ENCODE results near the gene CRIM1. TPM values are rescaled to one million over a fixed set of nuclear protein-coding genes. Genes with fewer than 3 reads are reported as not detected.

Gene CRIM1
- total RNA-seq, 1 donor from 2014 or later: 105 TPM

GRCh38 chr2:36387258-36387916 is 31.8 kb downstream of the CRIM1 start:
- DNase-seq (no peak), ATAC-seq (no peak)
- Histone ChIP-seq H3K4me1 (peaks cover 19% of the 10 kb centered on the region), H3K27ac (no peak overlapping the region), H3K9me3 (no peaks in the 10 kb centered on the region), H3K4me3 (no peak overlapping the region), H3K36me3 (no peaks in the 10 kb centered on the region), H3K27me3 (ENCODE audit: low read depth) (no peaks in the 10 kb centered on the region)
- intact Hi-C loops (cut with DNase I): no loop called here
- no peak for TF ChIP-seq CTCF (IDR thresholded peaks at IDR 0.05)

- H3K4me1 ChIP-seq: peaks cover 19% of the 10 kb centered on the region
- ATAC-seq: no peak
- no peak for TF ChIP-seq CTCF (IDR thresholded peaks at IDR 0.05)
- no peak for DNase-seq
- H3K36me3 ChIP-seq: no peaks in the 10 kb centered on the region
- no peaks in the 10 kb centered on the region for H3K9me3 ChIP-seq
- H3K27me3 ChIP-seq (ENCODE audit: low read depth): no peaks in the 10 kb centered on the region
- no peak overlapping the region for H3K4me3 ChIP-seq
- H3K27ac ChIP-seq: no peak overlapping the region
- intact Hi-C loops (cut with DNase I): no loop called here
Measured at GRCh38 chr2:36388472-36388871, 32.9 kb downstream of the CRIM1 start.

- H3K4me1 ChIP-seq: peaks cover 22% of the 10 kb centered on the region
- TF ChIP-seq CTCF (IDR thresholded peaks at IDR 0.05): no peak
- H3K4me3 ChIP-seq: no peak overlapping the region
- intact Hi-C loops (cut with DNase I): no loop called here
- no peaks in the 10 kb centered on the region for H3K27me3 ChIP-seq (ENCODE audit: low read depth)
- no peaks in the 10 kb centered on the region for H3K36me3 ChIP-seq
- H3K9me3 ChIP-seq: no peaks in the 10 kb centered on the region
- DNase-seq: no peak
- peak; percentile 37 to 40 for ATAC-seq
- H3K27ac ChIP-seq: no peak overlapping the region
Measured at GRCh38 chr2:36389091-36389564, 33.5 kb downstream of the CRIM1 start.

- Histone ChIP-seq H3K4me3 (no peak overlapping the region), H3K36me3 (no peaks in the 10 kb centered on the region), H3K27me3 (ENCODE audit: low read depth) (no peaks in the 10 kb centered on the region), H3K27ac (no peak overlapping the region), H3K4me1 (peaks cover 26% of the 10 kb centered on the region), H3K9me3 (no peaks in the 10 kb centered on the region)
- TF ChIP-seq CTCF (IDR thresholded peaks at IDR 0.05): no peak
- intact Hi-C loops (cut with DNase I): no loop called here
- DNase-seq: no peak
- ATAC-seq: no peak
Measured at GRCh38 chr2:36389577-36389976, 34.0 kb downstream of the CRIM1 start.

GRCh38 chr2:36392571-36393255 is 37.1 kb downstream of the CRIM1 start:
- Histone ChIP-seq H3K9me3 (no peaks in the 10 kb centered on the region), H3K4me1 (peaks cover 32% of the 10 kb centered on the region), H3K36me3 (no peaks in the 10 kb centered on the region), H3K27ac (no peak overlapping the region), H3K4me3 (no peak overlapping the region), H3K27me3 (ENCODE audit: low read depth) (no peaks in the 10 kb centered on the region)
- intact Hi-C loops (cut with DNase I): no loop called here
- ATAC-seq: no peak
- no peak for TF ChIP-seq CTCF (IDR thresholded peaks at IDR 0.05)
- no peak for DNase-seq

Data from lower lobe of right lung (tissue), 2 donors.